Esophagus (tissue), 2 donors: Measurements from ENCODE around the gene CHST8. TPM values are rescaled to one million over a fixed set of nuclear protein-coding genes. Genes with fewer than 3 reads are reported as not detected.
"Not testable (repeated sequence)": the region's sequence is repeated elsewhere in the genome, so short reads cannot be mapped to it uniquely, and the experiment has no call there.

Experiments
- H3K27ac ChIP-seq, 2 donors: one replicate each; pipeline ENCODE4 v1.5.1; 2013; ENCODE audit warnings: low read depth in 2 of 2, mild to moderate bottlenecking in 2 of 2, inconsistent platforms in 1 of 2, low read length in 1 of 2, moderate library complexity in 1 of 2
- H3K27me3 ChIP-seq, 2 donors: one replicate each; pipeline ENCODE4 v1.6.1; 2013; ENCODE audit warnings: low read length in 2 of 2, control low read depth in 1 of 2, mild to moderate bottlenecking in 1 of 2; ENCODE audit not compliant: insufficient read depth in 2 of 2, control insufficient read depth in 1 of 2
- H3K36me3 ChIP-seq, 2 donors: one replicate each; pipeline ENCODE4 v1.6.1; 2013; ENCODE audit warnings: low read length in 1 of 2; ENCODE audit not compliant: control insufficient read depth in 2 of 2, insufficient read depth in 2 of 2
- H3K4me1 ChIP-seq, 2 donors: one replicate each; pipeline ENCODE4 v1.6.1; 2013; ENCODE audit warnings: low read length in 1 of 2; ENCODE audit not compliant: control insufficient read depth in 2 of 2, insufficient read depth in 2 of 2
- H3K4me3 ChIP-seq, 2 donors: one replicate each; pipeline ENCODE4 v1.5.1; 2013; ENCODE audit warnings: low read length in 2 of 2, mild to moderate bottlenecking in 2 of 2, low read depth in 1 of 2, moderate library complexity in 1 of 2
- H3K9me3 ChIP-seq, 2 donors: one replicate each; pipeline ENCODE4 v1.6.1; 2013; ENCODE audit warnings: mild to moderate bottlenecking in 2 of 2, low read depth in 1 of 2, low read length in 1 of 2, moderate library complexity in 1 of 2; ENCODE audit not compliant: control insufficient read depth in 2 of 2, insufficient read depth in 1 of 2
- WGBS, 2 donors: extraction: QIAGEN DNeasy Blood & Tissue Kit; methylation state at CpG; one replicate each; pipeline ENCODE4 v1.1.7; 2013; 5-methylcytosine and 5-hydroxymethylcytosine counted together
- polyA plus RNA-seq, 2 donors: library from polyadenylated mRNA; stranded (reverse); fragments of 200-250 nt; gene quantifications; one replicate each; pipeline ENCODE4 v1.2.3, GENCODE V29; 2013
- donor health status: healthy with polysubstance abuse.
- donor health status: Bipolar disorder and iron deficiency.

Gene CHST8
- polyA plus RNA-seq, 2 donors: 0.04 to 0.18 TPM

DNA sequence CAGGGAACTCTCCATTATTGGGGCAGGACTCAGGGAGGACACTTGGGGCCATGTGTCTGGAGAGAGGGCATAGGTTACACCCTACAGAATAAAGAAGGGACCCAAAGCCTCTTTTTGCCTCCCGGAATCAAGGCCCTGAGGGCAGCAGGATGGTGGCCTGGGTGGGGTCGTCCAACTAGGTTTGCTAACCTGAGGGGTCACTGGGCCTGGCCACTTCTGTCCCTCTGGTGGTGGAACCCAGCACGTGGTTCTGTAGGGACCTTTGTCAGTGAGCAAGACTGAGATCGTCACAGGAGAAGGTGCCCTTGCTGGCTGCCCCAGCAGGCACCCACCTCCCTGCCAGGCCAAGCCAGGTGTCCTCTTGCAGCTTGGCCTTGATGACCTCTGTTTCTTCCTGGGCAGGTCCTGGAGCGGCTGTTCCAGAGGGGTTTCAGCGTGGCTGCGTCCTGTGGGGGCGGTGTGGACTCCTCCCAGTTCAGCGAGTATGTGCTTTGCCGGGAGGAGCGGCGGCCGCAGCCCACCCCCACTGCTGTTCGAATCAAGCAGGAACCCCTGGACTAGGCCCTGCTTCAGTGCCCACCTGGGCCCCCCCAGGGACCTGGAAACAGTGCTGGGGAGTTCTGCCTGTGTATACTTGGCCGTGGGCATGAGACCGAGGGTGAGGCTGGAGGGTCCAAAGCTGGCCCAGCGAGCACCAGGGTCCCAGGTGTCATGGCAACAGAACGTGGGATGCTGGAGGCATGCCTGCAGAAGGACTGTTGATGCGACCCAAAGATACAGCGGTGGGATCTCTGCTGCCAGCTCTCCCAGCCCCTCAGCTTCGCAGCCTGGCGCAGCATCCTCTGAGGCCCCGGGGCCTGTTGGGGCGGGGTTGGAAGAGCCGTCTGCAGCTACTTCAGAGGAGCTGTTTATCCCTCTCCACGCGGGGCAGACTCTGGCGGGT lies 190.9 kb downstream of the CHST8 start:
- 78 to 79% methylated on average over 28 of the region's 28 CpGs for WGBS, 2 donors
- Histone ChIP-seq H3K27me3 (no peaks in the 10 kb centered on the region), H3K36me3 (peaks cover 8 to 19% of the 10 kb centered on the region in 2 donors), H3K27ac (no peak overlapping the region), H3K9me3 (no peaks in the 10 kb centered on the region), H3K4me3 (no peak overlapping the region), H3K4me1 (peaks cover 0 to 10% of the 10 kb centered on the region in 2 donors)

DNA sequence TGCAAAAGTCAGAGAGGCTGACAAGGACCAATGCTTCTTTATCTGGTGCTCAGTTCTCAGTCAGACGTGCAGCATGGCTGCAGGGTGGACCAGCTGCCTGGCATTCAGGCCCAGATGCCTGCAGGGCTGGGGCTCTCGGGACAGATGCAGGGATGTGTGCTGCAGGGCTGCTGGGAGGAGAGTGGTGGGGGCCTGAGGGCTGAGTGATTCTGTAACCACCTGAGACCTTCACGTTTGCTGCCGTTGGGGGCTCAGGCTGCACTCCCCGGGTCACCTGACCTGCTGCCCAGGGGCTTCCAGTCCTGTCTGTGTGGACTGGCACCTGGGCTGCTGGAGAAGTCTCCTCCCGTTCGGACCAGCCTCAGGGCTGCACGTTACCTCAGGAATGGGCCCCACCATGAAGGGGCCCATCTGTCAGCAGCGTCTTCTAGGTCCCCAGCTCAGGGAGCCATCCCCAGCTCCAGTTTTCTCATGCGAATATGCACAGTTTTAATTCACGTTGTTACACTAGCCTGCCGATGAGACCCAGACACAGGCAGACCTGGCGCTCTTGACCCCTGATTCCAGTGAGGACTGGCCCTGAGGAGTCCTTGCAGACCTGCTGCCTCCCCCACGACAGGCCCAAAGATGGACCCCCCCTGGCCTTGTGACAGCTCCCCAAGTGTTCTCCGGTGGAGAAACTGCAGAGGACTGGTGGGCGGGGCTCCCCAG lies 191.8 kb downstream of the CHST8 start:
- Histone ChIP-seq H3K4me1 (peaks cover 0 to 13% of the 10 kb centered on the region in 2 donors), H3K9me3 (no peaks in the 10 kb centered on the region), H3K27me3 (no peaks in the 10 kb centered on the region), H3K27ac (no peak overlapping the region), H3K36me3 (peaks cover 8 to 19% of the 10 kb centered on the region in 2 donors), H3K4me3 (no peak overlapping the region)
- WGBS, 2 donors: 77 to 82% methylated on average over 16 of the region's 16 CpGs

DNA sequence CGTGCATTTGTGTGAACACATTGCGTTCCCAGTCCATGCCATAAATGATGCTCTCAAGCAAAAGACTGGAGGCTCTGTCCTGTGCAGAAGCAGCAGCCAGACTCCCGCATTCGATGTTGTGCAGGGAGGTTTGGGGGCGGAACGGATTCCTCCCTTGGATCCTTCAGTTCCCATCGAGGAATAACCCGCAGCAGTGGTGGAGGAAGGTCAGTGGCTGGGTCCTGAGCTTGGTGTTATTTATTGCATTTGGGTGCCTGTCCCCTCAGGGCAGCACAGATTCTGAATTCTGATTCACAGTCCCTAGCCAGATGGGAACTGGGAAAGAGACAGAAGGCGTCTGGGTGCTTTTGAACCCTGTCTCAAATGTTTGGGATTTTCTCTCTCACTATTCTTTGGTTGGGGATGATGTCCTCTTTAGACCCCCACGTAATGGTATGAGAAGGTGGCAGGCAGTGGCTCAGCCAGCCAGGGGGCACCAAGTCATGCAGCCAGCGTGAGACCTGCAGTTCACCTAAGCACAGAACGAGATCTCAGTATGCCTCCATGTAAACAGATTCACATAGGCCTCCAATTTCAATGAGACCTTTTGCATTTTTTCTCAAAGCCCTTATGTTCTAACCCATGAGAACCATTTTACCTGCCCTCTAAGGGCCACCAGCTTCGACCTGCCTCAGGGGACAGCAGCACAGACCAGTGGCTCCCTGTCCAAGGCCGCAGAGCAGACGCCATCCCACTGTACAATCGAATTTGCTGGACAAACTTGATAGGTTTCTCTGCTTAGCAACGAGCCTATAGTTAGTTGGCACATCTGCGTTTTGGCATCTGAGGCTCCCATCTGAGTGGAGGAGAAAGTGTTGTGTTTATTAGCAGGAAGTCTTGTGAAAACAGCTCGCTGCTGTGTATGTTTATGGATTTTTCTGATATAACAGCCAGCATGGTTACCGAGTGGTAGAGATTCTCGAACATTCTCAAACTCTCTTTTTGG lies 192.7 kb downstream of the CHST8 start:
- peaks cover 0 to 13% of the 10 kb centered on the region in 2 donors for H3K4me1 ChIP-seq
- H3K27me3 ChIP-seq: no peaks in the 10 kb centered on the region
- H3K27ac ChIP-seq: no peak overlapping the region
- peaks cover 8 to 19% of the 10 kb centered on the region in 2 donors for H3K36me3 ChIP-seq
- H3K9me3 ChIP-seq: no peaks in the 10 kb centered on the region
- no peak overlapping the region for H3K4me3 ChIP-seq
- 71 to 73% methylated on average over 21 of the region's 21 CpGs for WGBS, 2 donors

- Histone ChIP-seq H3K4me1 (peaks cover 3 to 13% of the 10 kb centered on the region in 2 donors), H3K9me3 (no peaks in the 10 kb centered on the region), H3K36me3 (peaks cover 8 to 19% of the 10 kb centered on the region in 2 donors), H3K27me3 (no peaks in the 10 kb centered on the region), H3K4me3 (no peak overlapping the region), H3K27ac (peak overlapping the region in 1 of 2 donors; percentile 26)
- WGBS, 2 donors: 65 to 67% methylated on average over 15 of the region's 15 CpGs
Observed at GRCh38 chr19:33815380-33816340, 193.9 kb downstream of the CHST8 start.

DNA sequence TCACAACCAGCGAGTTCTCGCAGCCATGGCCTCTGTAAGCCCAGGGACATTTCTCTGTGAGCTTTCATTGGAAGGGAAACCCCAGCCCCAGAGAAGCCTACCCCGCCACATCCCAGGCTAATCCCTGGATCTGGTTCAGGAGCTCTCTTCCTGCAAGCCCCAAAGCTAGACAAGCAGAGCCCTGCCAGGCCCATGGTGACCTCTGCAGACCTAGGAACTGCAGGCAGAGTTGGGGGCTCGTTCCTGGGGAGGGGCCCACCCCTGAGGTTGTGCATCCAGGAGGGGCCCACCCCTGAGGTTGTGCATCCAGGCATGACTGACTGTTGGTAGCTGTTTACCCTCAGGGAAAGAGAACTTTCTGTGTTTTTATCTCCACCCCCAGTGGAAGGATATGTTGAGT lies 196.7 kb downstream of the CHST8 start:
- Histone ChIP-seq H3K4me1 (peaks cover 3 to 15% of the 10 kb centered on the region in 2 donors), H3K27me3 (no peaks in the 10 kb centered on the region), H3K9me3 (no peaks in the 10 kb centered on the region), H3K4me3 (no peak overlapping the region), H3K36me3 (peaks cover 0 to 4% of the 10 kb centered on the region in 2 donors), H3K27ac (peak overlapping the region in 1 of 2 donors; percentile 34)
- WGBS, 2 donors: 67 to 76% methylated on average over 4 of the region's 4 CpGs

DNA sequence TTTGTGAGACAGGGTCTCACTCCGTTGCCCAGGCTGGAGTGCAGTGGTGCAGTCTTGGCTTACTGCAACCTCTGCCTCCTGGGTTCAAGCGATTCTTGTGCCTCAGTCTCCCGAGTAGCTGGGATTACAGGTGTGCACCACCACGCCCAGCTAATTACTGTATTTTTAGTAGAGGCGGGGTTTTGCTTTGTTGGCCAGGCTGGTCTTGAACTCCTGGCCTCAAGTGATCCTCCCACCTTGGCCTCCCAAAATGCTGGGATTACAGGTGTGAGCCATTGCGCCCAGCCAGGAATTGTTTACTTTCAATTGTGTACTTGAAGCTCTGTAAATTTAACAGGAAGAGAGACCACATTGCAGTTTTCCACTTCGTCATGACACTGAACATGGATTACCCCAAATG lies 197.3 kb downstream of the CHST8 start:
- Histone ChIP-seq H3K27ac (peak overlapping the region; percentile 91 to 98), H3K4me1 (peaks cover 3 to 15% of the 10 kb centered on the region in 2 donors)
- H3K4me3 ChIP-seq, H3K36me3 ChIP-seq, H3K9me3 ChIP-seq, H3K27me3 ChIP-seq: not testable (repeated sequence)
- WGBS, 2 donors: 83 to 84% methylated on average over 7 of the region's 7 CpGs

DNA sequence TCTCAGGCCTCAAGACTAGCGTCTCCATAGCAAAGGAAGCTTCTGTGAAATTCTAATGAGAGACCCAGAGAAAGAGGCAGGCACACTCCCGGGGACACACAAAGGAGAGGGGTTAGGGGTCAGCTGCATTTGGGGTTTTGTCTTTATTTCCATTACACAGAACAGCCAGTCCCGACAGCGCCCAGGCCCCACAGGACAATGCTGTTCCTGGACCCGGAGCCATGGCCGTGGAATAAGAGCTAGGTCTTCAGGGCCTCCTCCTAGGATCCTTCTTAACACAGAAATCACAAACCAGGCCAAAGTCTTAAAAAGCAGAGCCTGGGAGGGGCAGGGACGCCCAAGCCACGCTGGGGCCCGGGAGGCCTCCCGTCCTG lies 197.7 kb downstream of the CHST8 start:
- Histone ChIP-seq H3K27me3 (no peaks in the 10 kb centered on the region), H3K27ac (peak overlapping the region; percentile 91 to 98), H3K36me3 (no peaks in the 10 kb centered on the region), H3K9me3 (no peaks in the 10 kb centered on the region), H3K4me3 (peak overlapping the region; percentile 18 to 25), H3K4me1 (peaks cover 3 to 15% of the 10 kb centered on the region in 2 donors)
- WGBS, 2 donors: 35 to 43% methylated on average over 10 of the region's 10 CpGs

- peak overlapping the region; percentile 91 to 98 for H3K27ac ChIP-seq
- H3K9me3 ChIP-seq: no peaks in the 10 kb centered on the region
- H3K4me3 ChIP-seq: peak overlapping the region; percentile 18 to 25
- 2 to 7% methylated on average over 49 to 61 of the region's 61 CpGs for WGBS, 2 donors
- H3K36me3 ChIP-seq: no peaks in the 10 kb centered on the region
- peaks cover 3 to 15% of the 10 kb centered on the region in 2 donors for H3K4me1 ChIP-seq
- no peaks in the 10 kb centered on the region for H3K27me3 ChIP-seq
Observed at GRCh38 chr19:33819880-33820781, 198.4 kb downstream of the CHST8 start.
